Progenitor cell of endocrine pancreas (in vitro differentiated cells): Measurements from ENCODE around the gene CERS6. TPM values are rescaled to one million over a fixed set of nuclear protein-coding genes. Genes with fewer than 3 reads are reported as not detected.
"Not testable (repeated sequence)": the region's sequence is repeated elsewhere in the genome, so short reads cannot be mapped to it uniquely, and the experiment has no call there.

Experiments
- DNase-seq: peaks from one replicate; pipeline ENCODE4 v3.0.0; 2021; ENCODE audit warnings: low spot score; ENCODE audit not compliant: unreplicated experiment
- H3K27ac Mint-ChIP-seq: 2 replicates; pipeline ENCODE4 v1.8.0; 2021; ENCODE audit warnings: mild to moderate bottlenecking, moderate library complexity, mixed read lengths
- H3K27me3 Mint-ChIP-seq: 2 replicates; pipeline ENCODE4 v1.8.0; 2021; ENCODE audit warnings: mixed read lengths
- H3K36me3 Mint-ChIP-seq: 2 replicates; pipeline ENCODE4 v1.8.0; 2022; ENCODE audit warnings: mixed read lengths; ENCODE audit not compliant: insufficient read depth
- H3K4me1 Mint-ChIP-seq: 2 replicates; pipeline ENCODE4 v1.8.0; 2021; ENCODE audit warnings: low read depth, mixed read lengths
- H3K4me3 Mint-ChIP-seq: 2 replicates; pipeline ENCODE4 v1.8.0; 2021; ENCODE audit warnings: low read depth, mild to moderate bottlenecking, moderate library complexity, mixed read lengths
- H3K9me3 Mint-ChIP-seq: 2 replicates; pipeline ENCODE4 v1.8.0; 2021; ENCODE audit warnings: low read depth, mixed read lengths
- CTCF ChIP-seq: fragments of 200-600 bp; sonication (generic); IDR thresholded peaks from one replicate; pipeline ENCODE4 v1.5.0; 2021; ENCODE audit warnings: antibody characterized with exemption, mild to moderate bottlenecking; ENCODE audit not compliant: unreplicated experiment
- long read RNA-seq: library from polyadenylated mRNA; unstranded; transcript quantifications from one replicate; pipeline ENCODE4 v2.0.0, GENCODE V29; 2020
- total RNA-seq: library from RNA; stranded (reverse); gene quantifications from 2 replicates; pipeline ENCODE4 v1.2.1, GENCODE V29; 2021

CERS6 gene
- 32.5 and 34.0 TPM in 2 replicates for total RNA-seq
- long read RNA-seq, full-length matches to known transcripts: 3 of 35 reads
- long read RNA-seq, partial matches to known transcripts: 3 of 35 reads
- long read RNA-seq, other reads (novel, unspliced or antisense): 29 of 35 reads

GRCh38 chr2:168455645-168456520 lies at the start of gene CERS6:
Gene CERS6, plus strand, starts transcription at chr2:168456272. Its CDS starts 177 bp downstream, at chr2:168456449.
- peak within 1 kb of the TSS; percentile 93 for H3K27ac Mint-ChIP-seq
- H3K27me3 Mint-ChIP-seq: no peaks in the 10 kb centered on the region
- no peaks in the 10 kb centered on the region for H3K36me3 Mint-ChIP-seq
- DNase-seq: peak; percentile 87
- H3K9me3 Mint-ChIP-seq: no peaks in the 10 kb centered on the region
- H3K4me1 Mint-ChIP-seq: peaks cover 25% of the 10 kb centered on the region
- TF ChIP-seq CTCF: no peak
- H3K4me3 Mint-ChIP-seq: no peak within 1 kb of the TSS

- not testable (repeated sequence) for H3K36me3 Mint-ChIP-seq, H3K4me3 Mint-ChIP-seq, H3K4me1 Mint-ChIP-seq, H3K27ac Mint-ChIP-seq, H3K27me3 Mint-ChIP-seq, DNase-seq
- peaks cover 36% of the 10 kb centered on the region for H3K9me3 Mint-ChIP-seq
Measured at GRCh38 chr2:168412301-168412700, 43.8 kb upstream of the CERS6 start.

- not testable (repeated sequence) for H3K36me3 Mint-ChIP-seq, H3K4me1 Mint-ChIP-seq, H3K27me3 Mint-ChIP-seq, DNase-seq, H3K27ac Mint-ChIP-seq, H3K4me3 Mint-ChIP-seq
- peaks cover 29% of the 10 kb centered on the region for H3K9me3 Mint-ChIP-seq
Measured at GRCh38 chr2:168413101-168413500, 43.0 kb upstream of the CERS6 start.

GRCh38 chr2:168416555-168416954 lies 39.5 kb upstream of the CERS6 start:
- H3K36me3 Mint-ChIP-seq: peaks cover 6% of the 10 kb centered on the region

GRCh38 chr2:168422584-168422983 lies 33.5 kb upstream of the CERS6 start:
- Mint-ChIP-seq H3K4me3 (no peak overlapping the region), H3K9me3 (peaks cover 3% of the 10 kb centered on the region), H3K27me3 (no peaks in the 10 kb centered on the region), H3K4me1 (peaks cover 9% of the 10 kb centered on the region), H3K36me3 (no peaks in the 10 kb centered on the region), H3K27ac (no peak overlapping the region)
- no peak for TF ChIP-seq CTCF
- DNase-seq: no peak

More at GRCh38 chr2:168416555-168416954, 39.5 kb upstream of the CERS6 start:
- no peaks in the 10 kb centered on the region for H3K27me3 Mint-ChIP-seq
- peaks cover 8% of the 10 kb centered on the region for H3K4me1 Mint-ChIP-seq
- no peak overlapping the region for H3K27ac Mint-ChIP-seq
- no peak for DNase-seq
- no peak overlapping the region for H3K4me3 Mint-ChIP-seq
- peaks cover 19% of the 10 kb centered on the region for H3K9me3 Mint-ChIP-seq
- no peak for TF ChIP-seq CTCF

- DNase-seq: no peak
- Mint-ChIP-seq H3K9me3 (peaks cover 3% of the 10 kb centered on the region), H3K27ac (no peak overlapping the region), H3K27me3 (no peaks in the 10 kb centered on the region), H3K36me3 (no peaks in the 10 kb centered on the region), H3K4me3 (no peak overlapping the region), H3K4me1 (peaks cover 7% of the 10 kb centered on the region)
- TF ChIP-seq CTCF: no peak
Measured at GRCh38 chr2:168424112-168424951, 31.7 kb upstream of the CERS6 start.
